Upper lobe of left lung (tissue), 6 donors: ENCODE data around the gene PITX1. TPM values are rescaled to one million over a fixed set of nuclear protein-coding genes. Genes with fewer than 3 reads are reported as not detected.

ENCODE experiments used
- ATAC-seq, 2 donors: fragments of 200-7000 bp; cut with Tn5 transposase; one replicate each; pipeline ENCODE4 v1.9.1; 2022; ENCODE audit warnings: mild to moderate bottlenecking in 2 of 2, moderate library complexity in 2 of 2; ENCODE audit not compliant: low FRiP score in 2 of 2
- DNase-seq, 2 donors: peaks; one replicate each; pipeline ENCODE4 v3.0.0-alpha.2; 2019 to 2020
- H3K27ac ChIP-seq, 4 donors: fragments of 200-600 bp; sonication (generic); one replicate each; pipeline ENCODE4 v1.5.1; 2016 to 2019
- H3K27me3 ChIP-seq, 4 donors: fragments of 200-600 bp; sonication (generic); one replicate each; pipeline ENCODE4 v1.5.1; 2017 to 2019
- H3K36me3 ChIP-seq, 4 donors: fragments of 200-600 bp; sonication (generic); one replicate each; pipeline ENCODE4 v1.5.1; 2016 to 2019
- H3K4me1 ChIP-seq, 4 donors: fragments of 200-600 bp; sonication (generic); one replicate each; pipeline ENCODE4 v1.5.1; 2018 to 2019
- H3K4me3 ChIP-seq, 4 donors: fragments of 200-600 bp; sonication (generic); one replicate each; pipeline ENCODE4 v1.5.1; 2017 to 2019; ENCODE audit warnings: mild to moderate bottlenecking in 2 of 4, moderate library complexity in 1 of 4
- H3K9me3 ChIP-seq, 4 donors: fragments of 200-600 bp; sonication (generic); one replicate each; pipeline ENCODE4 v1.5.1; 2018 to 2019
- CTCF ChIP-seq, 6 experiments: fragments of 450-650 bp in 4 of 6; fragments of 200-600 bp in 2 of 6; sonication (generic) in 2 of 6; IDR thresholded peaks; one replicate each; pipeline ENCODE4 v1.5.1; 2016 to 2019; ENCODE audit warnings: antibody characterized with exemption in 6 of 6
- EP300 ChIP-seq, 4 donors: sonication (generic); formaldehyde crosslinking; IDR thresholded peaks; one replicate each; pipeline ENCODE4 v1.5.1; 2017; ENCODE audit warnings: antibody characterized with exemption in 4 of 4, control low read depth in 2 of 4
- POLR2A ChIP-seq, 4 donors: fragments of 450-650 bp; IDR thresholded peaks; one replicate each; pipeline ENCODE4 v1.5.1; 2016 to 2017; ENCODE audit warnings: antibody characterized with exemption in 4 of 4, mild to moderate bottlenecking in 2 of 4
- POLR2AphosphoS5 ChIP-seq, 2 donors: sonication (generic); formaldehyde crosslinking; IDR thresholded peaks; one replicate each; pipeline ENCODE4 v1.5.1; 2017; ENCODE audit warnings: antibody characterized with exemption in 2 of 2
- WGBS, 2 donors: methylation state at CpG; one replicate each; pipeline ENCODE4 v1.1.5; 2017 to 2018; 5-methylcytosine and 5-hydroxymethylcytosine counted together
- total RNA-seq, 6 donors: library from RNA; depleted of rRNA in 4 of 6; stranded (reverse); fragments of >200 nt in 4 of 6; gene quantifications; one replicate each; pipeline versions ENCODE4 v1.1.0 to v1.2.1, GENCODE V29; 2016 to 2021
- donor health status: DM: no; HTN: no; CAD: no; lungs with moderate emphysema.
- donor health status: DM: no; HTN: yes; CAD: no; lungs with severe emphysema.

PITX1 gene
- total RNA-seq, 6 donors from 2014 or later, result 0.23 to 11.0 (median 1.0) TPM; not detected in 2

- WGBS, 2 donors, result 97 to 100% methylated on average over 1 of the region's 1 CpG
- Histone ChIP-seq H3K4me3 (no peak overlapping the region), H3K27me3 (no peaks in the 10 kb centered on the region), H3K36me3 (no peaks in the 10 kb centered on the region), H3K9me3 (peaks cover 12 to 43% (median 28%) of the 10 kb centered on the region in 4 donors), H3K4me1 (no peaks in the 10 kb centered on the region), H3K27ac (no peak overlapping the region)
- ATAC-seq (no peak), DNase-seq (no peak)
- no peak for TF ChIP-seq POLR2A (IDR thresholded peaks at IDR 0.05)
- TF ChIP-seq POLR2AphosphoS5 (IDR thresholded peaks at IDR 0.05), result no peak
- no peak for TF ChIP-seq CTCF (IDR thresholded peaks at IDR 0.05)
- no peak for TF ChIP-seq EP300 (IDR thresholded peaks at IDR 0.05)
These were observed 51.8 kb downstream of the PITX1 start for GRCh38 chr5:134982230-134982629.

- no peaks in the 10 kb centered on the region for H3K36me3 ChIP-seq
- H3K9me3 ChIP-seq, result peaks cover 12 to 53% (median 32%) of the 10 kb centered on the region in 4 donors
- ATAC-seq (no peak), DNase-seq (no peak)
- WGBS, 2 donors, result 82 to 91% methylated on average over 3 of the region's 3 CpGs
- no peak overlapping the region for H3K4me3 ChIP-seq
- H3K4me1 ChIP-seq, result no peaks in the 10 kb centered on the region
- no peaks in the 10 kb centered on the region for H3K27me3 ChIP-seq
- TF ChIP-seq EP300 (IDR thresholded peaks at IDR 0.05) (no peak), CTCF (IDR thresholded peaks at IDR 0.05) (no peak), POLR2AphosphoS5 (IDR thresholded peaks at IDR 0.05) (no peak), POLR2A (IDR thresholded peaks at IDR 0.05) (no peak)
- H3K27ac ChIP-seq, result no peak overlapping the region
These were observed 54.6 kb downstream of the PITX1 start for GRCh38 chr5:134979416-134979815.

Other genes with a start within 250 kb of the PITX1 start
- gene C5orf24, start 188.3 kb downstream of the PITX1 start, total RNA-seq, result 10 to 100 TPM; 22.5 to 56.4 (median 35.5) TPM
- 10 to 100 TPM; 49.6 to 78.4 (median 67.2) TPM for gene TXNDC15, start 159.9 kb downstream of the PITX1 start, total RNA-seq
- 10 to 100 TPM in 2 of 6 donors, 1 to 10 TPM in 4; 8.4 to 14.4 (median 9.1) TPM for gene PCBD2, start 129.1 kb downstream of the PITX1 start, total RNA-seq
- gene CATSPER3, start 66.3 kb downstream of the PITX1 start, total RNA-seq, result 1 to 10 TPM in 1 of 6 donors, under 1 TPM in 1, not detected in 4; 0.67 to 1.7 TPM